ENCODE results near the gene DNAH17.
A peak's percentile ranks its signal among the peaks of the same experiment; 100 is the strongest.

DNAH17 gene

GRCh38 chr17:78428025-78428575, 149.1 kb downstream of the DNAH17 start:
- H3K4me1 Mint-ChIP-seq = no peaks in the 10 kb centered on the region
- peaks cover 39% of the 10 kb centered on the region for H3K36me3 Mint-ChIP-seq
- no peak overlapping the region for H3K27ac Mint-ChIP-seq
- H3K9me3 Mint-ChIP-seq = no peaks in the 10 kb centered on the region
- H3K4me3 Mint-ChIP-seq = no peak overlapping the region
- no peaks in the 10 kb centered on the region for H3K27me3 Mint-ChIP-seq
- no peak for ATAC-seq

DNA sequence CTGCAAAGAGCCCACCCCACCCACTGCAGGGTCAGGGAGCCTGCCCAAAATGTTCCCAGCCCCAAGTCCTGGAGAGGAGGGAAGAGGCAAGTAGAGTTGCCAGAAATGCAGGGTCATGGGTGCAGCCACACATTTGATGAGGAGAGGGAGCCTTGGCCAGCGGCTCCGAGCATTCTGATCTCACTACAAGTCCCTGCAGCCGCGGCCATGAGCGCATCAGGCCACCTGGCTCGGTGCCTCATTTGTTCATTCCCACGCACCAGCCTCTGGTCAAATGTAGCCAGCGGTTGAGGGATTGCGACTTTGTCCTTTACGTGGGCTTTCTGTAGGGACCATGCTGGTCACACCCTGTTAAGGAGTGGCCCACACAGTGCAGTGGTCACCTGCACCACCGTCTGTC, 150.1 kb downstream of the DNAH17 start:
- H3K4me1 Mint-ChIP-seq = peaks cover under 1% of the 10 kb centered on the region
- H3K9me3 Mint-ChIP-seq = no peaks in the 10 kb centered on the region
- no peak overlapping the region for H3K27ac Mint-ChIP-seq
- H3K27me3 Mint-ChIP-seq = no peaks in the 10 kb centered on the region
- ATAC-seq = no peak
- no peak overlapping the region for H3K4me3 Mint-ChIP-seq
- H3K36me3 Mint-ChIP-seq = peaks cover 47% of the 10 kb centered on the region

- Mint-ChIP-seq H3K27ac (no peak overlapping the region), H3K27me3 (no peaks in the 10 kb centered on the region), H3K4me3 (no peak overlapping the region), H3K4me1 (peaks cover 8% of the 10 kb centered on the region), H3K36me3 (peaks cover 54% of the 10 kb centered on the region), H3K9me3 (no peaks in the 10 kb centered on the region)
- no peak for ATAC-seq
Observed at GRCh38 chr17:78426293-78426879, 150.8 kb downstream of the DNAH17 start.

GRCh38 chr17:78425429-78425828, 151.8 kb downstream of the DNAH17 start:
- peaks cover 10% of the 10 kb centered on the region for H3K4me1 Mint-ChIP-seq

GRCh38 chr17:78423961-78424675, 153.1 kb downstream of the DNAH17 start:
- peaks cover 53% of the 10 kb centered on the region for H3K36me3 Mint-ChIP-seq

More at GRCh38 chr17:78425429-78425828, 151.8 kb downstream of the DNAH17 start:
- peaks cover 64% of the 10 kb centered on the region for H3K36me3 Mint-ChIP-seq
- no peaks in the 10 kb centered on the region for H3K9me3 Mint-ChIP-seq
- ATAC-seq = no peak
- no peak overlapping the region for H3K4me3 Mint-ChIP-seq
- no peak overlapping the region for H3K27ac Mint-ChIP-seq
- H3K27me3 Mint-ChIP-seq = no peaks in the 10 kb centered on the region

DNA sequence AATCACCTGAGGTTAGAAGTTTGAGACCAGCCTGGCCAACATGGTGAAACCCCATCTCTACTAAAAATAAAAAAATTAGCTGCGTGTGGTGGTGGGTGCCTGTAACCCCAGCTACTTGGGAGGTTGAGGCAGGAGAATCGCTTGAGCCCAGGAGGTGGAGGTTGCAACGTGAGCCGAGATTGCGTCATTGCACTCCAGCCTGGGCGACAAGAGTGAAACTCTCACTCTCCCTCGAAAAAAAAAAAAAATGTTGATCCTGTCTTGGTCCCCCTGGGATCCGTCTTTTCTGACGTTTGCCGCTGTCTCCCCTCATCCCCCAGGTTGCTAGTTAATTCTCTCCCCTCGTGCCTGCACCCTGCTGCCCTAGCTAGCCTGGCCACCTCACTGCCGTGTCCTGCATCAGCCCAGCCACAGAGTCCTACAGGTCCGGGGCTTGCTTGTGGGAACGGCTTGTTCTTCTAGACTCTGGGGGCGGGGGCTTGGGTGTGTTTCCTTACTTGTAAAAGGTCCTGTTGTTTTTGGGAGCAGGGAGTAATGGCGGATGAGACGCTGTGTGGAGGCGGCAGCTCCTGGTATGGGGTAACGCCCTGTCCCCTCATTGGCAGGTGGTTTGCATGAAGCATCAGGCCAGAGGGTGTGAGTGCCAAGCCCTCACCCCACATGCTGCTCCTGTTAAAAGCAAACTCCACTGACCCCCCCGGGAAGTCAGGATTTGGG, 154.2 kb downstream of the DNAH17 start:
- Mint-ChIP-seq H3K9me3 (no peaks in the 10 kb centered on the region), H3K4me3 (no peak overlapping the region), H3K27me3 (no peaks in the 10 kb centered on the region), H3K27ac (no peak overlapping the region), H3K4me1 (peaks cover 10% of the 10 kb centered on the region), H3K36me3 (peaks cover 43% of the 10 kb centered on the region)
- ATAC-seq = no peak

More at GRCh38 chr17:78423961-78424675, 153.1 kb downstream of the DNAH17 start:
- H3K4me1 Mint-ChIP-seq = peaks cover 10% of the 10 kb centered on the region
- ATAC-seq = no peak
- no peak overlapping the region for H3K4me3 Mint-ChIP-seq
- no peaks in the 10 kb centered on the region for H3K9me3 Mint-ChIP-seq
- no peaks in the 10 kb centered on the region for H3K27me3 Mint-ChIP-seq
- H3K27ac Mint-ChIP-seq = no peak overlapping the region

DNA sequence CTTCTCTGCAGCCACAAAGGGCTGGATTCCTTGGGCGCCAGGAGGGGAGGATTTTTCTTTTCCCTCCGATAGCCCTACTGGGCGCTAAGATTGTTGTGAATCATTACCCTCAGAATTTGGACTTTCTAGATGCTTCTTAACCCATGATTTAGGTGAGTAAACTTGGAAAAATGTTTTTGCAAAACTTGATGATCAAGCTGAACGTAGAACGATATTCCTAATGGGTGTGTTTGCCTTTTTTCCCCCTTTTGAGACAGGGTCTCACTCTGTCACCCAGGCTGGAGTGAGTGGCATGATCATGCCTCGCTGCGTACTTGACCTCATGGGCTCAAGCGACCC, 155.0 kb downstream of the DNAH17 start:
- peaks cover 46% of the 10 kb centered on the region for H3K36me3 Mint-ChIP-seq
- no peak overlapping the region for H3K27ac Mint-ChIP-seq

DNA sequence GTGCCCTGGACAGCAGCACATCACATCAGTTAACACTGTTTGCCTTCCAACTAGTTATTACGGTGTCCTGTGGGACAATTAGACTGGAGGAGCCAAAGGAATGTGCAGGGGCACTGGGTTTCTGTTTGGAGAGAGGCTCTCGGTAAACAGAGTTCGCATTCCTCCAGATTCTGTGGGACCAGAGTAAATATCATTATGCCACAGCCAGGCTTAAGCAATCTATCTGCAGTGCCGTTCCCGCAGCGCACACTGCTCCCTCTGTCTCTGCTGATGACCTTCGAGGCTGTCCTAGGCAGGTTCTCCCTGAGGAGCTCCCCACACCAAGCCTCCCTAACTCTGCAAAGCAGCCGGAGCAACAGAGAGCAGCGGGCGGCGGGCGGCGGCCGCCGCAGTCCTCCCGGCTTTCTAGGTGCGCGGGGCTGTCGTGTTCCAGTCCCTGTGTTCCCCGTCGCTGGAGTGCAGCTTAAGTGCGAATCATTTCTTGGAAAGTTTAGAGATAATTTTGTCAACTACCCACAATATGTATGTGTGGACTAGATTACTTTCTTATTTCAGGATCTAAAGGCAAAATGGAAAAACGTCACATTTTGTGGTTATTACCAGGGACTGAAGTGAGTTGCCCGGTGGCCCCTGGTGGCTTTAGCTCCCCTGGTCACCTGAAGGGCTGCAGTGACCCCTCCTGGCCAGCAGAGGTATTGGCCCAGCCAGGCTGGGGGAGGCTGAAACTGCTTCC, 155.5 kb downstream of the DNAH17 start:
- ATAC-seq = peak; percentile 83
- no peak overlapping the region for H3K27ac Mint-ChIP-seq
- no peaks in the 10 kb centered on the region for H3K9me3 Mint-ChIP-seq
- peaks cover 10% of the 10 kb centered on the region for H3K4me1 Mint-ChIP-seq
- no peak overlapping the region for H3K4me3 Mint-ChIP-seq
- H3K36me3 Mint-ChIP-seq = peaks cover 46% of the 10 kb centered on the region
- H3K27me3 Mint-ChIP-seq = no peaks in the 10 kb centered on the region

More for the DNA sequence above, 155.0 kb downstream of the DNAH17 start:
- Mint-ChIP-seq H3K4me1 (peaks cover 10% of the 10 kb centered on the region), H3K27me3 (no peaks in the 10 kb centered on the region), H3K4me3 (no peak overlapping the region), H3K9me3 (no peaks in the 10 kb centered on the region)
- no peak for ATAC-seq

GRCh38 chr17:78421084-78421533, 156.1 kb downstream of the DNAH17 start:
- Mint-ChIP-seq H3K27me3 (no peaks in the 10 kb centered on the region), H3K4me1 (peaks cover 10% of the 10 kb centered on the region), H3K27ac (no peak overlapping the region), H3K4me3 (no peak overlapping the region), H3K36me3 (peaks cover 50% of the 10 kb centered on the region), H3K9me3 (no peaks in the 10 kb centered on the region)
- ATAC-seq = no peak

DNA sequence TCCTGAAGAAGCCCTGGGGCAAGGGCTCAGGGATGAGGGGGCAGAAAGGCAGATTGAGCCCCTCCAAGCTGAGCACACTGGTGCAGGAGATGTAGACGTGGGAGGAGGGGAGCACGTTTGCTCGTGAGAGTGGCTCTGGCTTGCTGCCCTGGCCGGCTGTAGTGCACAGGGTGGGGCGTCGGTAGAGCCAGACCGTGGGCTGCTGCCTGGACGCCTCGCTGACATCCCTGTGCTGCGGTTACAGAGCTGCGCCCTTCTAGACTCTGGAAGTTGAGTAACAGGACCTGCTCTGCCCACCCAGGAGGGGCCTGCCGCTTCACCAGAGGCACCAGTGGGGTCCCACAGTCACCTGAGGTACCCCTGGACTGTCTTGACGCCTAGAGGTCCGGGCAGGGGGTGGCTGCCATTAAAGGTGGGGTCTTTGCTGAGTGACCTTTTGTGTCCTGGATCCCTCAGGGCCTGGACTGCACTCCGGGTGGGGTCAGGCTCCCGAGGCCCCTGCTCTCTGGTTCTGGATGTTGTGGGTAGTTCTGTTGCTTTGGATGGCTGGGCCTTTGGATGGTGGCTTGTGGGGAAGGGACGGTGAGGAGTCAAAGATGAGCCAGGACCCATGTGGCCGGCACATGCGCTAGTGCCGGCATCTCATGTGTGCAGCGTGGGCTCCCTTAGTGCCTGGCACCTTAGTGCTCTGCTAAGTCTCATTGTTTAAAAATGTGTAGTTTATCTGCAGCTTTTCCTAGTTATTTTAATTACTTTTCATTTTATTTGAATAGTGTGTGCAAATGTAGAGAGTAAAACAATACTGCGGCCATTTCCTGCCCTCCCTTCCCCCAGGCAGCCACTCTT, 157.0 kb downstream of the DNAH17 start:
- Mint-ChIP-seq H3K27me3 (no peaks in the 10 kb centered on the region), H3K4me3 (no peak overlapping the region), H3K36me3 (peaks cover 50% of the 10 kb centered on the region), H3K4me1 (peaks cover 10% of the 10 kb centered on the region), H3K9me3 (no peaks in the 10 kb centered on the region), H3K27ac (no peak overlapping the region)
- ATAC-seq = no peak

- Mint-ChIP-seq H3K36me3 (peaks cover 52% of the 10 kb centered on the region), H3K4me1 (peaks cover 21% of the 10 kb centered on the region), H3K9me3 (no peaks in the 10 kb centered on the region), H3K4me3 (no peak overlapping the region), H3K27me3 (no peaks in the 10 kb centered on the region), H3K27ac (no peak overlapping the region)
- no peak for ATAC-seq
Observed at GRCh38 chr17:78418326-78419026, 158.7 kb downstream of the DNAH17 start.

DNA sequence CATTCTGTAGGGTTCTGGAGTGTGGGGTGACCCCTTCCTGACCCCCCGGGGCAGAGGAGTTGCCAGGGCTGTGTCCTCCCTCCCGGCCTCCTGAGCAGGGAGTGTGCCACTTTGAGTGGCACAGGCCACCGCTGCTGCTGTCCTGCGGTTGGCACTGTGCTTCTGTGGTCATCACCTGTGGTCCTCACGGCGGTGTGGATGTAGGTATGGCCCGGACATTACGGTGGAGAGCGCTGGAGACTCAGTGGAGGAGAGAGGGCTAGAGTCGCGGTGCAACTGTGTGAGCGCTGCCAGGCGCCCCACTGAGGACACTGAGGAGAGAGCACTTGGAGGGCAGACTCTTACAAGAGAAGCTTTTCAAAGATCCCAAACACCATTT, 159.7 kb downstream of the DNAH17 start:
- peaks cover 31% of the 10 kb centered on the region for H3K4me1 Mint-ChIP-seq
- no peaks in the 10 kb centered on the region for H3K9me3 Mint-ChIP-seq
- no peaks in the 10 kb centered on the region for H3K27me3 Mint-ChIP-seq
- no peak overlapping the region for H3K4me3 Mint-ChIP-seq
- H3K36me3 Mint-ChIP-seq = peaks cover 49% of the 10 kb centered on the region
- no peak overlapping the region for H3K27ac Mint-ChIP-seq
- ATAC-seq = no peak

DNA sequence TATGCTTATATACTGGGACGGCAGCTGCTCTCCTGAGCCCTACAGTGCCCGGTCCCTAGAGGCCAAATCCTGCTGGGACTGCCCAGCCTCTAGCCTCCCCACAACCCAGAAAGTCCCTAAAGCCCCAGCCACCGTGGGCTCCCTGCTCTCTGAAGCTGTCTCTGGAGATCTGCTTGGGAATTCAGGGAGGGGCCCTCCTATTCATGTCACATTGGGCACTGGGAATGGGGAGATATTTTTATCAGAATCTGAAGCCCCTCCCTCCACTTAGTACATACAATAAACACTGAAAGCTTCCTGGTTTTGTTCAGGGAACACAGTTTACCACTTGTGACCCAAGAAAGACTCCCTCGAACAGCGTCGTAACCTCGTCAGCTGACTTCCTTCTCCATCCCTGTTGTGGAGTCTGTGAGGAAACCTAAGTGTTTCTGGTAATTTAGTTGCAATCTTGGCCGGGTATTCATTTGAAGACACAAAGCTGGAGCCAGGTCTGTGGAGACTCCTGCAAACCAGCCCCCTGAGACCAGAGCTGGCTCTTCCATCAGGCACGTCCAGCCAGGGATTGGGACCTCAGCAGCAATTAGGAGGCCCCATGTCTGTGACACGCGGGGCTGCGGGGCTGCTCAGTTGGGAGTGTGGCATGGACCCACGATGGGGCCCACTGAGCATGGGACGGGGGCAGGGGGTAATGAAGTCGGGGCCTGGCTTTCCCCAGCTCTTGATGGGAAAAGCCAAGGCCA, 160.2 kb downstream of the DNAH17 start:
- Mint-ChIP-seq H3K27me3 (no peaks in the 10 kb centered on the region), H3K36me3 (peaks cover 44% of the 10 kb centered on the region), H3K9me3 (no peaks in the 10 kb centered on the region), H3K4me3 (no peak overlapping the region), H3K4me1 (peaks cover 34% of the 10 kb centered on the region), H3K27ac (peak overlapping the region; percentile 24)
- no peak for ATAC-seq
